ENCODE data around the gene ITGB8.
A peak's percentile ranks its signal among the peaks of the same experiment; 100 is the strongest.

Gene ITGB8

DNA sequence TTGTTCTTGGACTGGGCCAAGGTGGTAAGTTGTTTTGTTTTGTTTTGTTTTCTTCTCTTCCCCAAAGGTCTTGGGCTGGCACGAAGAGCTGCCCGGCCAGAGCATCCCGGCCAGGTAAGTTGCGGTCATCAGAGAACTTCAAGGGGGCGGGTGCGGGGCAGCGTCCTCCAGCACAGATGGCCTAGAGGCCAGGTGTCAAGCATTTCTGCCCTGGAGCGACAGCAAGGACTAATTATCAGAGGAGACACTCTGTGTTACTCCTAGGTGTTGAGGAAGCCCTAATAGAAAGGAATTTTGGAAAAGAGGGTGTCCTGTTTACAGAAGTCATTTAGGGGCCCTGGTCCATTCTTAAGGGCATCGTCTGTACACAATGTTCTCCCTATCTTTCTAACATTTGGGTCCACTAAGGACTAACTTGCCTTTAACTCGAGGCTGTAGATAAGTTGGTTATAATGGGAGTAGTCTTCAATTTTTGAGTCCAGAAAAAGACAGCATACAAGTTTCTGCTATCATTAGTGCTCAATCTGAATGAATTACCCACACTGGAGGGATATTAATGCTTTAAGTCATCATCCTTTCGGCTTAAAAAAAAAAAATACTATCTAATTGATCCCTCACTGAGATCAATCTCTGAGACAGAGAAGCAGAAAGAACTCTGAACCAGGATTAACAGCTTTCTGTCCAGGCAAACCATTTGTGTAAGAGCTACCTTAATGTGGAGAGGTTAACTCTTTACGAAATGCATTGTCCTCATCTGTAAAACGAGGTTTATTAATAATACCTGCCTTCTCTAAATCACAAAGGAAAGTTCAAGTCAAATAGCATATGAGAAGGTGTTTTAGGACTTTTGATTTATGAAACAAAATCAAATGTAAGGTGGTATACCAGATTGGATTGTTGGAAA, 1.5 kb downstream of the ITGB8 start:
- FAIRE-seq (no peak), DNase-seq (ENCODE audit: insufficient read length, low spot score) (no peak)

DNA sequence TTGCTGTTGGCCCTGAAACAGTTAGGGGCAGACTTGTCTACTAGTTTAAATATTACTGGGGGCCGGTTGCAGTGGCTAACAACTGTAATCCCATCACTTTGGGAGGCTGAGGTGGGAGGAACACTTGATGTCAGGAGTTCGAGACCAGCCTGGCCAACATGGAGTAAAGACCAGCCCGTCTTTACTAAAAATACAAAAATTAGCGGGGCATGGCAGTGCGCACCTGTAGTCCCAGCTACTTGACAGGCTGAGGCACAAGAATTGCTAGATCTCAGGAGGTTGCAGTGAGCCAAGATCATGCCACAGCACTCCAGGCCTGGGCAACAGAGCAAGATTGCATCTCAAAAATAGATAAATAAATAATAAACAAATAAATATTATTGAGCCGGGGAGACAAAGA, 7.6 kb downstream of the ITGB8 start:
- FAIRE-seq (no peak), DNase-seq (ENCODE audit: insufficient read length, low spot score) (no peak)

- FAIRE-seq (no peak), DNase-seq (ENCODE audit: insufficient read length, low spot score) (no peak)
Observed at GRCh38 chr7:20340839-20341238, 10.1 kb downstream of the ITGB8 start.

DNA sequence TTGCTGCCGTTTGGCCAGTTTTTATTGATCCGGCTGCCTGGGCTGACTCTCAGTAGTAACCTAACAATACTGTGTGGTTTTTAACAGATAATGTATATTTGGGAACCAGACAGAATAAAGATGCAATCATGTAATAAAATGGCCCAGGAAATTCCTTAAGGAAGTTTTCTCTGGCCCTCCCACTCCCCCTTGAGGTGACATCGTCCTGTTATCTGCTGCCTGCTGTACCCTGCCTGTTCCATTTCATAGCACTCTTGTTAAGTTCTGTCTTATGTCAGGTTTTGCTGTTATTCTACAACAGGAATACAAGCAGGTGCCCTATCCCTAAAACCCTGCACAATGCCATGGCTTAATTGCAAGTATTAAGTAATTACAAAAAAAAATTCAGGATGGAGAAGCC, 12.5 kb downstream of the ITGB8 start:
- FAIRE-seq = no peak
- DNase-seq (ENCODE audit: insufficient read length, low spot score) = peak; percentile 22

GRCh38 chr7:20343941-20344340, 13.2 kb downstream of the ITGB8 start:
- no peak for FAIRE-seq
- no peak for DNase-seq (ENCODE audit: insufficient read length, low spot score)

- DNase-seq (ENCODE audit: insufficient read length, low spot score) (no peak), FAIRE-seq (no peak)
Observed at GRCh38 chr7:20344396-20344795, 13.7 kb downstream of the ITGB8 start.

DNA sequence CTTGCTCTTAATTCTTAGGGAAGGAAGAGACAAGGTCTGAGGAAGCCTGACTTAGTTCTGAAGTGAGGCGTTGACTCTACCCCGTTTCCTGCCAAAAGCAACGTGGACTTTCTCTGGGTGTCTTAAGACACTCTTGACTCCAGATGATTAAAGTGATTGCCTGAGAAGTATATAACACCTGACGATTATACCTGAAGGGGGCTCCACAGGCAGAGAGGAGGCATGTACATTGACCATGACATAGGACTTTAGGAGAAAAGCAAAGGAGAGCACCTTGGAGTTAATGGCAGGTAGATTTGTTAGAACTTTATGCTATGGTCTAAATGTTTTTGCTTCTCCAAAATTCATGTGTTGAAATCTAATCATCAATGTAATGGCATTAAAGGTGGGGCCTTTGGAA, 15.9 kb downstream of the ITGB8 start:
- DNase-seq (ENCODE audit: insufficient read length, low spot score) (no peak), FAIRE-seq (no peak)

DNA sequence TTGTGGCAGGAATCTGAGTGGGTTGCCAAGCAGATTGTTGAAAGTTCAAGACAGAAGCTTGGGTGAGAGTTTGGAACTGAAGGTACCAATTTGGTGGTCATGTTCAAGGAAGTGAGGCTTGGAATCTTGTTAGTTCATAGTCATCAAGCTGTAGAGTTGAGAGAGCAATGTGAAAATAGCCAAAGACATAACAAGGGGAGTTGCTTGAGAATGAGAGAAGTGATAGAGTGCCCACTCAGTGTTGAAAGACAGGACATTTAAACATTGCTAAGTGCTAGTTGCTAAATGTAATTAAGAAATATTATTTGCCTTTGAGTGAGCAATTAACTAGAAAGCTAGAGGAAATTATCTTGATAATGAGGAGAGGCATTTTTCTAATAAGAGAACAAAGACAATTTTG, 17.0 kb downstream of the ITGB8 start:
- DNase-seq (ENCODE audit: insufficient read length, low spot score) (no peak), FAIRE-seq (no peak)

DNA sequence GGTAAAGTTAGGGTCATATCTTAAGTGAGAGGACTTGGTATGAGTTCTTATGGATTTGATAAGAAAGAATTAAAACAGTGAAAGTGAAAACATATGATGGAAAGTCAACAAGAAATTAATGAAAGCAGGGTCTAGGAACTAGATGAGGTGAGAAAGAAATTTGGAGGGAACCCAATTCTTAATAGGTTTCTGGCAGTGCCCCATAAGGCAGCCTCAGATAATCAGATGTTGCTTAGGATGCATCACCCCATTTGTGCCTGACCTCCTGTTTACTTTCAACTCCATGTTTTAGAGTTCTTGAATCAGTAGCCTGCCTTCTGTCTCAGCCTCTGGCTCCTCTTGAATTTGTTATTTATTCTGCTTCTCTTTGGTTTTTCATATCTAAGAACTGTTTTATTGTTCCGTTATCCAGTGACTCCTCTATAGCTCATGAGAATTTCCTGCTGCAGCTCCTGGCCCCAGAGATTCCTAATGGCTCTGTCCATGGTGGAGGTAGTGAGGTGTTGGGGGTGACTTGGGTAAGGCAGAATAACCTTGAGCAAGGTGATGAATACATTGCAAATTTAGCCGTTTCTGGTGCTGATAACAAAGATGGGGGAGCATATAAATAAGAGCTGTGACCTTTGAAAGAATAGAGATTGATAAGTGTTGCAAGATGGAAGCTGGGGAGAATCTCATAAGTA, 17.6 kb downstream of the ITGB8 start:
- no peak for DNase-seq (ENCODE audit: insufficient read length, low spot score)
- no peak for FAIRE-seq

DNA sequence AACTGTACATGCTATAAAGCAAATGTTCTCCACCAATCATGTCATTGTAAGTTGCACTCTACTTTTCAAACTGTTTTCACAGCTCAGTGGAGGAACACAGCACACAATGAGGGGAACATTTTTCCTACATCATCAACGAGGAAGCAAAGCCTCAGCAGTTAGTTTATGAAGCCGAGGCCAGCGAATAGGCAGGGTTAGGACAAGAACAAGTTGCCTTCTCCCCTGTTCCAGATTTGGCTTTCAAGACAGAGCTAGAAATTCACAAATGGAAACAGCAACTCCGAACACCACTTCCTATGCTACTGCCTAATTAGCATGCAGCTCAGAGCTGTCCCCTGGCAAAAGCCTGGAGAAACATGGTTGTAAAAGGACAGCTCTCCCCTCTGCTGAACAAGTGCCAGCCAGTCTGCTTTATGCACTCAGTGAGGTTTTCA, 19.8 kb downstream of the ITGB8 start:
- DNase-seq (ENCODE audit: insufficient read length, low spot score) (no peak), FAIRE-seq (no peak)

DNA sequence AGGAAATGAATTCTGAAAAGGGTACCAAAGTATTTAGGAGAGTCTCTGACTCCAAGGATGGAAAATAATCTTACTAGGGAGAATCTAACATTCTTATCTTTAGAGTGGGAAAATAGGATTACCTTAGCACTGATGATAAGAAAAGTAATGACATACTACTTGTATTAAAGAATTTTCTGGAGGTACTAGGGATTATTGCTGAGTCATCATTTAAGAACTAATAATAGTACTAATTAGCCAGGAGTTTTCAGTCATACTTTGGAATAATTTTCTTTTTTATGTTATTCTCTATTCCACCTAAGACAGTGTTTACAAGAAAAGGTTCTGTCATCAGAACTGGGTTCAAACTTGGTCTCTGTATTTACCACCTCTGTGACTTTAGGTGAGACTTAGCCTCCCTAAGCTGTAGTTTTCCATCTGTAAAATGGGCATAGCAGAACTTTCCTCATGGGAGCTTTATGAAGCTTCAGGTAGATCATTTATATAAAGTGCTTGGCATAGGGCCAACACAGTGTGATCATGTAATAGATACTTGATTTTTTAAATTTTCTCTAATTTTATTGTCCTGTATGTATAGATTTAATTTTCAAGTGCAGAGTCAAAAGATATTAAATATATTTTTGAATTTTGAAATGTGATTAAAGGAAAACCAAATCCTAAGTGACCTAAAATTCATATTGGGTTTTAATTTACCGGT, 20.4 kb downstream of the ITGB8 start:
- FAIRE-seq (no peak), DNase-seq (ENCODE audit: insufficient read length, low spot score) (no peak)

- FAIRE-seq (no peak), DNase-seq (ENCODE audit: insufficient read length, low spot score) (peak; percentile 14)
Observed at GRCh38 chr7:20351901-20352300, 21.2 kb downstream of the ITGB8 start.

- peak; percentile 36 for FAIRE-seq
- peak; percentile 80 for DNase-seq (ENCODE audit: insufficient read length, low spot score)
Observed at GRCh38 chr7:20352573-20353306, 22.0 kb downstream of the ITGB8 start.

DNA sequence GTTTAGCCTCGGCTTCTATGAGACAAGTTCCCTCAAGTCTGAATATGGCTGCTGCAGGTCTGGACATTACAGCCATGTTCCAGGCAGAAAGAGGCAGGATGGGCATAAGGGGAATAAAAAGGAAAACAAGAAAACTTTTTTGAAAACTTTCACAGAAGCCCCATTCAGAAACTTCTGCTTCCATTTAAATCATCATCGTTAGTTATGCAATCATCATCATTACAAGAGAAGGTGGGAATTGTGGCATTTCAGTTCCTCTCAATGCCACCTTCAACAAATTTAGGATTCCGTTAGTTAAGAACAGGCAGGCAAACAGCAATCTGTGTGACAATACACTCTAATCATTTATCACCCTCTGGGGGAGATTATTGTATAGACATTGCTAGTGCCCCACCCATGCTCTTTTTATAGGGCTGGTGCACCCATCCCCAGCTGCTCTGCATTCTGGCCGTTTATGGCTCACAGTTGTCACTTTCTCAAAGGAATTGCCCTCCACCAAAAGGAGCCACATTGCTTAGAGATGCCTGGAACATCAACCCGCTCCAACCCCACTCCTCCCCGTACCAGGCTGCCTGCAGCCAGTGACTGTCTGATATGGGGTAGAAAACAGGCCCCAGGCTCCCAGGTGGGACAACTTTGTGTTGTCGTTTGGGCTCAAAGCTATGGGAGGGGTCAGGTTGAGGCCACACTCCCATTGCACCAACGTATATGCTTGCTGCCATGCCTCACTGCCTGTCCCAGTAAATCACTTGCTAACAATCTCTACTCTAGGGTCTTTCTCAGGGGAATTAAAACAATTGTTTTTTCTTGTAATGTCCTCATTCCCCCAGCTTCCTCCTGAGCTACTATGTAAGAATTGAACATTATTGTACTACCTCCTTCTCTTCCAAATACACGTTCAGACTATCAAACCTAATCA, 24.2 kb downstream of the ITGB8 start:
- no peak for DNase-seq (ENCODE audit: insufficient read length, low spot score)
- FAIRE-seq = no peak

DNA sequence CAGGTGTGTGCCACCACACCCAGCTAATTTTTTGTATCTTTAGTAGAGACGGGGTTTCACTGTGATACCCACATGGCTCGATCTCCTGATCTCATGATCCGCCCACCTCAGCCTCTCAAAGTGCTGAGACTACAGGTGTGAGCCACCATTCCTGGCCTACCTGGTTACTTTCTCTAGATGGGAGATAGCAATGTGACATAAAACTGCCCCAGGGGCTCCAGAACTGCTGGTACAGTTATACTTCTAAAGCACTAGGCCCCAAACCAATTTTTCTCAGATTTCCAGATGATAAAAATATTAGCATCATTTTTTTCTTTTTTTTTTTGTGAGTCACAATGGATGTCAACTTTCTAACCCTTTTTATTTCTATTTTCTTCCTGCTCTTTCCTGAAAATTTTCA, 27.4 kb downstream of the ITGB8 start:
- no peak for DNase-seq (ENCODE audit: insufficient read length, low spot score)
- no peak for FAIRE-seq

DNA sequence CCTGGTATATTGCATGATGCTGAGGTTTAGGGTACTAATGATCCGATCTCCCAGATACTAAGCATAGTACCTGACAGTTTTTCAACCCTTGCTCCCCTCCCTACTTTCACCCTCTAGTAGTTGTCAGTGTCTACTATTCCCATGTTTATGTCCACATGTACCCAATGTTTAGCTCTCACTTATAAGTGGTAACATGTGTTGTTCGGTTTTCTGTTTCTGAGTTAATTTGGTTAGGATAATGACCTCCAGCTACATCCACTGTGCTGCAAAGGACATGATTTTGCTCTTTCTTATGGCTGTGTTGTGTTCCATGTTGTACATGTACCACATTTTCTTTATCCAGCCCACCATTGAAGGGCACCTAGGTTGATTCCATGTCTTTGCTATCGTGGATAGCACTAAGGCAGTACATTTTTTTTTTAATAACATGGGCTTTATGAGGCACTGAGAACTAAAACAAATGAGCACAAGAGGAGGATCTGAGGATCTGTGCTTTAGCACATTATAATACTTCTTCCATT, 28.1 kb downstream of the ITGB8 start:
- no peak for DNase-seq (ENCODE audit: insufficient read length, low spot score)
- FAIRE-seq = no peak

DNA sequence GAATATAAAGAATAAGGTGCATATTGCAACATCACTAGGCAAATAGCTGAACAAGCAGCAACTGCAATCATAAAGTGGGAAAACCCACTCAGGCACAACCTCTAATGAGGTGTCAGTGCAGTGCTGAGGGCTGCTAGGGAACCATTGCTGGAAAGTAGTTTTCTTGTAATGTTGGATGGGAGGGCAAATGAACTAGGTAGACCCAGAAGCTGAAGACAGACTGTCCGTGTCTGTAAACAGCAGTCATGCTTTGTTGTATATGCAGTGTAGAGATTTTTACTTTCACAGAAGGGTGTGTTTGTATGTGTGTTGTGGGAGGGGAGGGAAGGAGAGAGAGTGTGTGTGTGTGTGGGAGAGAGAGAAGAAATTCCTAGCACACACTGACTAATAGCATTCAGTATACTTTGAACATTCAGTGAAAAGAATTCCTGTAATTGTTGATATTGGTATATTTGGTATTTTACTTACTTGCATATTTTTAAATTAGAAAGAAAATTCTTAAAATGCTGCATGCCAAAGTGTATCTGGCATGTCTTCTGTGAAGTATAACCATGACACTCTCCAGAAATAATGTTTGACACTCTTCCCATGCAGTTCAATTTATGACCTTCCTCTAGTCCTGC, 28.8 kb downstream of the ITGB8 start:
- no peak for DNase-seq (ENCODE audit: insufficient read length, low spot score)
- FAIRE-seq = no peak

GRCh38 chr7:20362574-20363253, 32.0 kb downstream of the ITGB8 start:
- FAIRE-seq = no peak
- DNase-seq (ENCODE audit: insufficient read length, low spot score) = no peak
